Mesothelial cell of epicardium (in vitro differentiated cells): ENCODE measurements around the gene KREMEN1. TPM values are rescaled to one million over a fixed set of nuclear protein-coding genes. Genes with fewer than 3 reads are reported as not detected.

Source experiments
- DNase-seq, 2 experiments: peaks; one replicate each; pipeline ENCODE4 v3.0.0; 2021; ENCODE audit warnings: low spot score in 2 of 2; ENCODE audit not compliant: unreplicated experiment in 2 of 2
- H3K27ac Mint-ChIP-seq: 2 replicates; pipeline ENCODE4 v1.8.0; 2021; ENCODE audit warnings: mixed read lengths
- H3K27me3 Mint-ChIP-seq: 2 replicates; pipeline ENCODE4 v1.8.0; 2021; ENCODE audit warnings: low read depth, mixed read lengths
- H3K36me3 Mint-ChIP-seq: 2 replicates; pipeline ENCODE4 v1.8.0; 2021; ENCODE audit warnings: mixed read lengths
- H3K4me1 Mint-ChIP-seq: 2 replicates; pipeline ENCODE4 v1.8.0; 2021; ENCODE audit warnings: mixed read lengths
- H3K4me3 Mint-ChIP-seq: 2 replicates; pipeline ENCODE4 v1.8.0; 2021; ENCODE audit warnings: mild to moderate bottlenecking, moderate library complexity, mixed read lengths
- H3K9me3 Mint-ChIP-seq: 2 replicates; pipeline ENCODE4 v1.8.0; 2021; ENCODE audit warnings: mixed read lengths
- total RNA-seq: library from RNA; stranded (reverse); gene quantifications from 3 replicates; pipeline ENCODE4 v1.2.1, GENCODE V29; 2021
- TF ChIP-seq, protein P1 (sequence below): fragments of 200-600 bp; sonication (generic); IDR thresholded peaks from one replicate; pipeline ENCODE4 v1.5.0; 2021; ENCODE audit warnings: antibody characterized with exemption; ENCODE audit not compliant: unreplicated experiment

Gene KREMEN1
- total RNA-seq, 1 donor from 2014 or later, result 24.4 TPM

DNA sequence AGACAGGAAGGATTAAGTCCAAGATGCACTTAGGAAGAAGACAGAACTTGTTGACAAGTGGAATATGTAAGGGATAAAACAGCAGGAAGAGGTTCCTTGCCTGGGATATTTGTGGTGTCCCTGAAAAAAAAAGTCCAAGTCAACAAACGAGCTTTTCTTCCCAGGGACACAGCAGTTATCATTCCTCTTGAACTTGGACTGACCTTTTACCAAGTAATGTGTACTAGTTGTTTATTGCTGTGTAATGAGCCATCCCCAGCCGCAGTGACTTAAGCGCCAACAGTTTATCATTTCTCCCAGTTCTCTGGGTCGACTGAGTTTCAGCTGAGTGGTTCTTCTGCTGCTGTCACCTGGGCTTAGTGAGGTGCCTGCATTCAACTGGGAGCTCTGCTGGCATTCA, 37.0 kb downstream of the KREMEN1 start:
- peaks cover 18% of the 10 kb centered on the region for H3K4me1 Mint-ChIP-seq
- H3K36me3 Mint-ChIP-seq, result peaks cover 6% of the 10 kb centered on the region
- no peak for DNase-seq
- H3K9me3 Mint-ChIP-seq, result no peaks in the 10 kb centered on the region
- TF ChIP-seq, protein P1, sequence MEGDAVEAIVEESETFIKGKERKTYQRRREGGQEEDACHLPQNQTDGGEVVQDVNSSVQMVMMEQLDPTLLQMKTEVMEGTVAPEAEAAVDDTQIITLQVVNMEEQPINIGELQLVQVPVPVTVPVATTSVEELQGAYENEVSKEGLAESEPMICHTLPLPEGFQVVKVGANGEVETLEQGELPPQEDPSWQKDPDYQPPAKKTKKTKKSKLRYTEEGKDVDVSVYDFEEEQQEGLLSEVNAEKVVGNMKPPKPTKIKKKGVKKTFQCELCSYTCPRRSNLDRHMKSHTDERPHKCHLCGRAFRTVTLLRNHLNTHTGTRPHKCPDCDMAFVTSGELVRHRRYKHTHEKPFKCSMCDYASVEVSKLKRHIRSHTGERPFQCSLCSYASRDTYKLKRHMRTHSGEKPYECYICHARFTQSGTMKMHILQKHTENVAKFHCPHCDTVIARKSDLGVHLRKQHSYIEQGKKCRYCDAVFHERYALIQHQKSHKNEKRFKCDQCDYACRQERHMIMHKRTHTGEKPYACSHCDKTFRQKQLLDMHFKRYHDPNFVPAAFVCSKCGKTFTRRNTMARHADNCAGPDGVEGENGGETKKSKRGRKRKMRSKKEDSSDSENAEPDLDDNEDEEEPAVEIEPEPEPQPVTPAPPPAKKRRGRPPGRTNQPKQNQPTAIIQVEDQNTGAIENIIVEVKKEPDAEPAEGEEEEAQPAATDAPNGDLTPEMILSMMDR, result no peak
- peak overlapping the region; percentile 36 for H3K27ac Mint-ChIP-seq
- no peaks in the 10 kb centered on the region for H3K27me3 Mint-ChIP-seq
- H3K4me3 Mint-ChIP-seq, result no peak overlapping the region

DNA sequence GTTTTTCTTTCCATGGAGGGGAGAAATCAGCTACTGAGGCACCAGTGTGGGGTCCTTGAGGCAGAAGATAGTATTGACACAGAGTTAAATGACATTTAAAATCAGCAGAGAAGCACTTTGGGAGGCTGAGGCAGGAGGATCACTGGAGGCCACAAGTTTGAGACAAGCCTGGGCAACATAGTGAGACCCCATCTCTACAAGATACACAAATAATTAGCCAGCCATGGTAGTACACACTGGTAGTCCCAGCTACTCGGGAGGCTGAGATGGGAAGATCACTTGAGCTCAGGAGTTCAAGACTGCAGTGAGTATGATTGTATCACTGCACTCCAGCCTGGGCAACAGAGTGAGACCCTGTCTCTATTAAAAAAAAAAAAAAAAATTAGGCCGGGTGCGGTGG, 38.1 kb downstream of the KREMEN1 start:
- H3K9me3 Mint-ChIP-seq, result no peaks in the 10 kb centered on the region
- no peak overlapping the region for H3K4me3 Mint-ChIP-seq
- no peaks in the 10 kb centered on the region for H3K27me3 Mint-ChIP-seq
- peaks cover 6% of the 10 kb centered on the region for H3K36me3 Mint-ChIP-seq
- H3K27ac Mint-ChIP-seq, result peak overlapping the region; percentile 36
- H3K4me1 Mint-ChIP-seq, result peaks cover 18% of the 10 kb centered on the region
- TF ChIP-seq, protein P1, result no peak
- DNase-seq, result no peak

DNA sequence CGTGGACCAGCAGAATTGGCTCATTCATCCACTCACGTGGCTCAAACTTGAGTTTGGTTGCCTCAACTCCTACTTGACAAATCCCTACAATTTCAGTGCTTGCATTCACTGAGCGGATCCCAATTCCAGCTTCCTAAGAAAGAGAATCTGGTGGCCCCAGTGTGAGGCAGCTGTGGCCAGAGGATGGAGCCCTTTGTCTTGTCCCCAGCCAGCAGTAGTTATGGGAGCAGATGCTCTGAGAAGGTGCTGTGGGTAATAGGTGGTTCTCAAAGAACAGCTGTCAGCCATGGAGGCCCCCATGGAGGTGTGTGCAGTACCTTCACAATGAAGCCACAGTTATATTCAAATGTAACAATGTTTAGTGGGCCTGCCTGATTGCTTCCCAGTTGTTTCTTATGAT, 39.3 kb downstream of the KREMEN1 start:
- Mint-ChIP-seq H3K4me1 (peaks cover 21% of the 10 kb centered on the region), H3K27me3 (no peaks in the 10 kb centered on the region), H3K4me3 (no peak overlapping the region), H3K36me3 (peaks cover 8% of the 10 kb centered on the region), H3K27ac (no peak overlapping the region), H3K9me3 (no peaks in the 10 kb centered on the region)
- TF ChIP-seq, protein P1, result no peak
- DNase-seq, result no peak

DNA sequence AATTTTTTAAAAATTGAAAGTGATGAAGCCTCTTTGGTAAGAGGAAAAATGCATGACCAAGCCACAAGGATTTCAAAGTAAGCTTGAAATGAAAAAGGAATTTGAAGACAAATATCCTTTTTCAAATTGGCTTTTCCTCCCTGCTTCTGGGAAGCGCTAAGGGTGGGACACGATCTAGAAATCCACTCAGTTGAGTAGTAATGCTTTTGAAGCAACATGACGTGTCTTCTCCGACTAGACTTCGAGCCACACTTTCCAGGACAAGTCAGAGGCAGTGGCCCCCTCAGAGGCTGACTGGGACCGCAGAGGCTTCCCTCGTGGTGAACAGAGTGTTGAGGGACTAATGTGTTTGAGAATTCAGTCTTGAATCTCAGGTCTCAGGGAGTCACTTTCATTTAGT, 39.8 kb downstream of the KREMEN1 start:
- Mint-ChIP-seq H3K36me3 (peaks cover 10% of the 10 kb centered on the region), H3K4me3 (no peak overlapping the region), H3K9me3 (peaks cover 2% of the 10 kb centered on the region), H3K4me1 (peaks cover 21% of the 10 kb centered on the region), H3K27me3 (no peaks in the 10 kb centered on the region), H3K27ac (no peak overlapping the region)
- TF ChIP-seq, protein P1, result no peak
- no peak for DNase-seq

DNA sequence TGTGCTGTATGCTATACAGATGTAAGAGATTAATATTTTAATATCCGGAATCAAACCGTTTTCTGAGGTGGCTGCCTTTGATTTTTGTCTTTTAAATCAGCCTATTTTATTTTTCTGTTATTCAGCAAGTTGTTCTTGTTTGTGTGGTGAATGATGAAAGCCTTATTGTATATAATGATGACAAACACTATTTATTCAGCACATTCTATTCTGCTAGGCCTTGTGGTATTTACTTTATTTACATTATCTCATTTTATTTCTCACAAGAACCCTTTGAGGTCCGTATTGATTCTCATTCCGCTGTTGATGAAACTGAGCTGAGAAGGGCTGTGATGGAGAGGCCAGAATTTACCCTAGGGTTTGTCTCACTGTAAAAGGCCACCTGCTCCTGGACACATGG, 40.5 kb downstream of the KREMEN1 start:
- peaks cover 21% of the 10 kb centered on the region for H3K4me1 Mint-ChIP-seq
- peaks cover 9% of the 10 kb centered on the region for H3K9me3 Mint-ChIP-seq
- H3K27me3 Mint-ChIP-seq, result no peaks in the 10 kb centered on the region
- no peak overlapping the region for H3K27ac Mint-ChIP-seq
- H3K36me3 Mint-ChIP-seq, result peaks cover 16% of the 10 kb centered on the region
- TF ChIP-seq, protein P1, result no peak
- H3K4me3 Mint-ChIP-seq, result no peak overlapping the region
- DNase-seq, result no peak

DNA sequence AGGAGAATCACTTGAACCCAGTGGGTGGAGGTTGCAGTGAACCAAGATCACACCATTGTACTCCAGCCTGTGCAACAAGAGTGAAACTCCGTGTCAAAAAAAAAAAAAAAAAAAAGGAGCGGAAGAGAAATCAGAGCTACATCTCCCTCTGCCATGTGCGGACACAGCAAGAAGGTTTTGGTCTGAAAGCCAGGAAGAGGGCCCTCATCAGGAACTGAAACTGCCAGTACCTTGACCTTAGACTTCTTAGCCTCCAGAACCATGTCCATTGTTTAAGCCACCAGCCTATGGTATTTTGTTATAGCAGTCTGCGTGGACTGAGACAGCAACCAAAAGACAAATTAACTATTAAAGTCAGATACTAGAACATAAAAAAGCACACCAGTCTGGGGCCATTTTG, 41.6 kb downstream of the KREMEN1 start:
- Mint-ChIP-seq H3K27me3 (no peaks in the 10 kb centered on the region), H3K36me3 (peaks cover 18% of the 10 kb centered on the region), H3K27ac (no peak overlapping the region), H3K9me3 (peaks cover 9% of the 10 kb centered on the region), H3K4me1 (peaks cover 18% of the 10 kb centered on the region), H3K4me3 (no peak overlapping the region)
- DNase-seq, result no peak
- TF ChIP-seq, protein P1, result no peak
